Activated CD4-positive, alpha-beta T cell treated with anti-CD3 and anti-CD28 coated beads, Interleukin-10, Interleukin-2, amounts not matched to agents 100 ng/mL and 50 ng/mL, durations not matched to agents 16 hours and 8 hours (primary cell): Measurements from ENCODE around the gene RNF167.
A peak's percentile ranks its signal among the peaks of the same experiment; 100 is the strongest.

Source experiments
- DNase-seq: peaks from one replicate; pipeline ENCODE4 v3.0.0-alpha.2; 2020

Gene RNF167

GRCh38 chr17:4940555-4941318, 669 bp downstream of the RNF167 start:
- peak; percentile 72 for DNase-seq

GRCh38 chr17:4941319-4941610, 1.2 kb downstream of the RNF167 start:
- no peak for DNase-seq

GRCh38 chr17:4942760-4943508, 2.9 kb downstream of the RNF167 start:
- DNase-seq: no peak

GRCh38 chr17:4944163-4944553, 4.1 kb downstream of the RNF167 start:
- DNase-seq: peak; percentile 87

- peak; percentile 56 for DNase-seq
These were observed 4.6 kb downstream of the RNF167 start for GRCh38 chr17:4944554-4945175.

GRCh38 chr17:4945176-4945943, 5.3 kb downstream of the RNF167 start:
- peak; percentile 93 for DNase-seq

GRCh38 chr17:4945944-4946280, 5.8 kb downstream of the RNF167 start:
- DNase-seq: peak; percentile 31

- DNase-seq: no peak
These were observed 6.4 kb downstream of the RNF167 start for GRCh38 chr17:4946312-4946976.

- DNase-seq: no peak
These were observed 6.9 kb downstream of the RNF167 start for GRCh38 chr17:4947010-4947410.

- peak; percentile 86 for DNase-seq
These were observed 7.5 kb downstream of the RNF167 start for GRCh38 chr17:4947411-4948165.

GRCh38 chr17:4948166-4948930, 8.3 kb downstream of the RNF167 start, which contains the start of gene PFN1:
Gene PFN1 (minus strand): TSS chr17:4948530. CDS start chr17:4948394, 136 bp downstream.
- peak; percentile 95 for DNase-seq

GRCh38 chr17:4948931-4949320, 8.9 kb downstream of the RNF167 start:
- peak; percentile 90 for DNase-seq

GRCh38 chr17:4949321-4950074, 9.4 kb downstream of the RNF167 start:
- DNase-seq: peak; percentile 90

- DNase-seq: peak; percentile 41
These were observed 10.1 kb downstream of the RNF167 start for GRCh38 chr17:4950075-4950745.

- DNase-seq: no peak
These were observed 10.7 kb downstream of the RNF167 start, which contains the start of gene ENO3 for GRCh38 chr17:4950746-4951204. Gene ENO3 (plus strand): TSS chr17:4951119. CDS start chr17:4951830, 711 bp downstream.

- no peak for DNase-seq
These were observed 11.4 kb downstream of the RNF167 start for GRCh38 chr17:4951486-4951885.

GRCh38 chr17:4953451-4953961, 13.4 kb downstream of the RNF167 start:
- DNase-seq: no peak

- no peak for DNase-seq
These were observed 15.0 kb downstream of the RNF167 start for GRCh38 chr17:4955091-4955490.

GRCh38 chr17:4956493-4957061, 16.5 kb downstream of the RNF167 start:
- peak; percentile 41 for DNase-seq
